BLaER1 (cell line): Measurements from ENCODE around the gene ZBTB18.

Source experiments
- H3K27ac ChIP-seq: shearing (Covaris generic); formaldehyde crosslinking; 2 replicates; pipeline ENCODE4 v1.8.1; 2022
- H3K27me3 ChIP-seq: shearing (Covaris generic); formaldehyde crosslinking; 2 replicates; pipeline ENCODE4 v1.8.1; 2022
- H3K36me3 ChIP-seq: shearing (Covaris generic); formaldehyde crosslinking; 2 replicates; pipeline ENCODE4 v1.8.1; 2022
- H3K4me1 ChIP-seq: shearing (Covaris generic); formaldehyde crosslinking; 2 replicates; pipeline ENCODE4 v1.8.1; 2022
- H3K4me2 ChIP-seq: shearing (Covaris generic); formaldehyde crosslinking; 2 replicates; pipeline ENCODE4 v1.8.1; 2022
- H3K4me3 ChIP-seq: shearing (Covaris generic); formaldehyde crosslinking; 2 replicates; pipeline ENCODE4 v1.8.1; 2022
- H3K9ac ChIP-seq: shearing (Covaris generic); formaldehyde crosslinking; 2 replicates; pipeline ENCODE4 v1.8.1; 2022
- H3K9me3 ChIP-seq: shearing (Covaris generic); formaldehyde crosslinking; 2 replicates; pipeline ENCODE4 v1.8.1; 2022
- H4K20me1 ChIP-seq: shearing (Covaris generic); formaldehyde crosslinking; 2 replicates; pipeline ENCODE4 v1.8.1; 2022
- Cebpa-rat ChIP-seq: shearing (Covaris generic); IDR thresholded peaks from 2 replicates; pipeline ENCODE4 v1.8.1; 2022

Gene ZBTB18

DNA sequence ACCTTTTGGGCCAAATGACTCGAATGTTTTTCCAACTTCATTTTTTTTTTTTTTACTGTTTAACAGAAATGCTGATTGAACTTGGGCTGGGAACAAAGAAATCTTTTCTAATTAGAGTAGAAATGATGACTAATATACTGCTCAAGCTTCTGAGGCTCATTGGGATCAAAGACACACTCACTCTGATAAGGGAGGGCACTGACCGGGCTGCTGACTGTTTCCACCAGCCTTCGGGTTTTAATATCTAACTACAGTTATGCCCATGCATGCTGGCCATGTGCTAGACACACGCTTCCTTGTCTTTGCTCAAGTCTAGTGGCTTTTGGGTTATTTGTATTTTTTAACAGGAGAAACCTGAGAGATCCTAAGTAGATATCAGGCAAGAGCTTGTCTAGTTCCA, 16.8 kb downstream of the ZBTB18 start:
- H3K36me3 ChIP-seq, result no peaks in the 10 kb centered on the region
- no peak overlapping the region for H3K4me3 ChIP-seq
- H3K4me1 ChIP-seq, result peaks cover 5% of the 10 kb centered on the region
- no peak overlapping the region for H3K9ac ChIP-seq
- no peak overlapping the region for H3K27ac ChIP-seq
- H3K4me2 ChIP-seq, result no peak overlapping the region
- no peaks in the 10 kb centered on the region for H3K9me3 ChIP-seq
- no peak for TF ChIP-seq Cebpa-rat
- H3K27me3 ChIP-seq, result no peaks in the 10 kb centered on the region
- H4K20me1 ChIP-seq, result no peaks in the 10 kb centered on the region

DNA sequence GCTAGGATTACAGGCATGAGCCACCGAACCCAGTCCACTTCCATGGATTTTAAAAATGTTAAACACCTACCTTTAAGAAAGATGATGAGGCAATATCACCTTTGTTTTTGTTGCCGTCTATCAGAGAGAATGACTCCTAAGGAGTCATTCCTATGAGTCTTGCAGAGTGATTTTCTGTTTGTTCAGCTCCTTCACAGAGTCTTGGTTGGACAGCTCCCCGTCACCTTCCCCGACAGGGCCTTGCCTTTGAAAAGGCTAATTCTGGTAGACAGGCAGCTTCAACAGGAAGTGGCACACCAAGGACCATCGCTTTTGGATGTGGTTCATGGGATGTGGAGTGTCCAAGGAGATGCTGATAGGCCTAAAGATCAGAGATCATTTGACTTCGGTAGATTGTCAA, 17.5 kb downstream of the ZBTB18 start:
- Histone ChIP-seq H3K4me2 (peak overlapping the region; percentile 20; the same call in 1 of the 2 replicates), H4K20me1 (no peaks in the 10 kb centered on the region), H3K27ac (no peak overlapping the region)

DNA sequence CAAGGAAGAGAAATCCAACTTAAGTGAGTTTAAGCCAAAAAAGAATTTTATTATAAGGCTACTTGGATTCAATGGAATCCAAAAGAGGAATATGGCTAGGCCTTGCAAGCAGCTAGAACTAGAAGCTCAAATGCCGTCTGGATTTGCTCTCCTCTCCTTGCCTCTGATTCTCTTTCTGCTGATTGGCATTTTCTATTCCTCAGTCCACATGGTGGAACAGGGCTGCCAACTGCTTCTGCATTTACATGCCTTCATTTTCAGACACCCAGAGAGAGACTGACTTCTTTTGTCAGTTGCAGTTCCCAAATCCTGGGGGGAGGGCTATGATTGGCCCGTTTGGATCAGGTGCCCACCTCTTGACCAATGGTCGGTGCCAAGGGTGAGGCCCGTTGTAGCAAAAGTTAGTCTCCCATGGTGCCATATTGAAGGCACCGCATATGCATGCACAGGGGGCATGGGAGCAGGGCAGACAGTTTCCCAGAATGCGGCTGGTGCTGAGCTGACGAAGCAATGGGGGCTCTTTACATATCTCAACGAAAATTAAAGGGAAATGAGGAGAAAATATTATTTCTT, 18.3 kb downstream of the ZBTB18 start:
- Histone ChIP-seq H3K9me3 (no peaks in the 10 kb centered on the region), H3K4me3 (no peak overlapping the region), H3K9ac (no peak overlapping the region), H4K20me1 (no peaks in the 10 kb centered on the region), H3K27ac (no peak overlapping the region), H3K4me2 (no peak overlapping the region), H3K27me3 (no peaks in the 10 kb centered on the region), H3K36me3 (no peaks in the 10 kb centered on the region), H3K4me1 (peaks cover 11% of the 10 kb centered on the region)
- TF ChIP-seq Cebpa-rat, result no peak

More for the DNA sequence above, 17.5 kb downstream of the ZBTB18 start:
- no peaks in the 10 kb centered on the region for H3K27me3 ChIP-seq
- H3K36me3 ChIP-seq, result no peaks in the 10 kb centered on the region
- no peak overlapping the region for H3K9ac ChIP-seq
- H3K4me1 ChIP-seq, result peaks cover 5% of the 10 kb centered on the region
- no peak overlapping the region for H3K4me3 ChIP-seq
- no peaks in the 10 kb centered on the region for H3K9me3 ChIP-seq
- no peak for TF ChIP-seq Cebpa-rat

DNA sequence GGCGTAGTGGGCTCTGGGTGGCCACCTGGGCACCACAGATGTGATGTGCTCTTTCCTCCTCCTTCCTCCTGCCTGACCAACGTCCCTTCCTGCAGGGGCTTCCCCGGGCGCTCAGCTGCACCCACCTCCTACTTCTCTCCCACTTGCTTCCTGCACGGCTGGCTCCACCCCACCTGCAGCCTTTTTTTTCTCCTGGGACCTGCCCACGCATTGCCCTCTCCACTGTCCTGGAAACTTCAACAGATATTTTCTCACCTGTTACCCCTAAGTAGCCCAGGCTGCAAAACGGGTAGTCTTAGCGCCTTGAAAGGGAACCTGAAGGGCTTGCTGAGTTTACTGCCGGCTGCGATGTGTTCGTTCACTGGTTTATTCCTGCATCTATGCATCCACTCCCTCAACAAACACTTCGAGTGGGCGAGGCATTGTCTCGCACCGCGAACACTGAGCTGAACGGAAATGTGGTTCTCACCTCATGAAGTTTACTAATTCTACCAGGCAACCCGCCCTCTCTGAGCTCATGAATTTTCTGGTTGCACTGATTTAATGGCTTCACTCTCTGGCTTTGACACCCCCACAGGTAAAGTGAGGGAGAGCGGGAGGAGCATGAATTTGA, 23.6 kb downstream of the ZBTB18 start:
- no peaks in the 10 kb centered on the region for H3K36me3 ChIP-seq
- H3K4me2 ChIP-seq, result peak overlapping the region; percentile 80
- no peak overlapping the region for H3K9ac ChIP-seq
- no peak for TF ChIP-seq Cebpa-rat
- no peak overlapping the region for H3K4me3 ChIP-seq
- H3K4me1 ChIP-seq, result peaks cover 29% of the 10 kb centered on the region
- no peaks in the 10 kb centered on the region for H3K27me3 ChIP-seq
- no peaks in the 10 kb centered on the region for H3K9me3 ChIP-seq
- H3K27ac ChIP-seq, result no peak overlapping the region
- H4K20me1 ChIP-seq, result no peaks in the 10 kb centered on the region

DNA sequence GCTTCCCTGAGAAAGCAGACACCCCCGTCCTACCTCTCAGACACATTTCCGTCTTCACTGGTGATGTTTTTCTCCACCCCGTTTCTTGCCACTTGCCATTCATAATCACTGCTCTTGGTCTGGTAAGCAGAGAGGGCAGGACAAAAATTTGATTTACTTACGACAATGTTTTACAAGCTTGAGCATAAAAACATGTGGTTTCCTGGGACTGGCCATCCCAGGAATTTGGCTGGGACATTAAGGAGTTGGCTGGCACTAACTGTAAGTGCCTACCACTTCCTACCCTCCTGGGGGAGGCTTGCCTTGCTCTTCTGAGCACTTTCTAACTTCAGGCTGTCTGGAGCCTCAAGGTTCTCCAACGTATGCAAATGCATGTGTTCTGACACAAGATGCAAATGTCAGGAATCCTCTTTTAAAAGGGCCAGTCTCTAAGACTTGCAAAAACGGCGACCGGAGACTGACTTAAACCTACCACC, 24.2 kb downstream of the ZBTB18 start:
- peaks cover 29% of the 10 kb centered on the region for H3K4me1 ChIP-seq
- H3K36me3 ChIP-seq, result no peaks in the 10 kb centered on the region
- no peak overlapping the region for H3K4me3 ChIP-seq
- no peak for TF ChIP-seq Cebpa-rat
- H3K9ac ChIP-seq, result no peak overlapping the region
- H3K4me2 ChIP-seq, result peak overlapping the region; percentile 80
- H3K9me3 ChIP-seq, result no peaks in the 10 kb centered on the region
- H3K27ac ChIP-seq, result no peak overlapping the region
- H3K27me3 ChIP-seq, result no peaks in the 10 kb centered on the region
- no peaks in the 10 kb centered on the region for H4K20me1 ChIP-seq

DNA sequence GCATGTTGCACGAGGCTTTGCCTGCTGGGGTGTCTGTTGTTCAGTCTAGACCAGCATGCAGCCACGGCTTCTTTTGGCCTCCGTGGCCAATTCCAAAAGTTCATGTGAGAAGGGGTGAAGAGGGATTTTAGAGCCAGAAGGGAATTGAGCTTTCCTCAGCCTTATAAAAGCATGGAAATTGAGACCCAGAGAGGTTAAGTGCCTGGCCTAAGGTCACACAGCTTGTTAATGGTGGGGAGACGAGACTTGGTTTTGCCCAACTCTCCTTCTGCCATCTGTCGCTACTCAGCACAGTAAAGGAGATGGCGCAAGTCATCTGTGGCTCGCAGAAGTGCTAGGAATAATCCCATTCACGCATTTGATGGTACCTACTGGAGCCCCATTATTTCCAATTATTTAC, 25.7 kb downstream of the ZBTB18 start:
- H3K9ac ChIP-seq, result no peak overlapping the region
- no peak overlapping the region for H3K27ac ChIP-seq
- H3K9me3 ChIP-seq, result no peaks in the 10 kb centered on the region
- H3K27me3 ChIP-seq, result no peaks in the 10 kb centered on the region
- H3K36me3 ChIP-seq, result no peaks in the 10 kb centered on the region
- no peak overlapping the region for H3K4me3 ChIP-seq
- TF ChIP-seq Cebpa-rat, result no peak
- H4K20me1 ChIP-seq, result no peaks in the 10 kb centered on the region
- no peak overlapping the region for H3K4me2 ChIP-seq
- peaks cover 29% of the 10 kb centered on the region for H3K4me1 ChIP-seq

DNA sequence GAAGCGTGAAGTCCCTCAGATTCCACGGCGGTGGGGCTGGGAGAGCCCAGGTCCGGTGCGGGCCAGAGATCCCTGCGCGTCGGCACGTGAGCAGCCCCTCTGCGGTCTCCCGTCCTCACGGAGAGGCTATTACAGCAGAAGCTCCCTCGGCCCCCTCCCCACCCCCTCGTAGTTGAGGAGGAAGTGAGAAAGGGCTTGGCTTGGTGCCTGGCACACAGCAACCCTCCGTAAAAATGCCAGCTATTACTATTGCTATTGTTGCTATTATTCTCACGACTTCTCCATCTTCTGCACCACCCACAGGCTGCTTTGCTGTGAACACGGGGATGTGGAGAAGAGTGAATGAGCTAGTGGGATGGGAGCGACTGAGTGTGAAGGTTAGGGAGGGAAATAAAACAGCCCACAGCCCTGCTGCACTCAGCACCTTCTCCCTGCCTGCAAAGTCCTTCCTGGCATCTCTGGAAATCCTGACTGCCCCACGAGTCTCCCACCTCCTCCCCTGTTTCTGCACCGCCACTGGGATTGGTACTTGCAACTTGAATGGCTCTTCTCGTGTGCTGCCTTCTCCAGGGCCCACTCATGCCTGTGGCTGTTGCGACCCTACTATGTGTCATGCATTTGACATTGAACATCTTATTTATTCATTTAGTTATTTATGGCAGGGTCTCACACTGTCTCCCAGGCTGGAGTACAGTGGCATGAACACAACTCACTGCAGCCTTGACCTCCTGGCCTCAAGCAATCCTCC, 26.6 kb downstream of the ZBTB18 start:
- peaks cover 29% of the 10 kb centered on the region for H3K4me1 ChIP-seq

DNA sequence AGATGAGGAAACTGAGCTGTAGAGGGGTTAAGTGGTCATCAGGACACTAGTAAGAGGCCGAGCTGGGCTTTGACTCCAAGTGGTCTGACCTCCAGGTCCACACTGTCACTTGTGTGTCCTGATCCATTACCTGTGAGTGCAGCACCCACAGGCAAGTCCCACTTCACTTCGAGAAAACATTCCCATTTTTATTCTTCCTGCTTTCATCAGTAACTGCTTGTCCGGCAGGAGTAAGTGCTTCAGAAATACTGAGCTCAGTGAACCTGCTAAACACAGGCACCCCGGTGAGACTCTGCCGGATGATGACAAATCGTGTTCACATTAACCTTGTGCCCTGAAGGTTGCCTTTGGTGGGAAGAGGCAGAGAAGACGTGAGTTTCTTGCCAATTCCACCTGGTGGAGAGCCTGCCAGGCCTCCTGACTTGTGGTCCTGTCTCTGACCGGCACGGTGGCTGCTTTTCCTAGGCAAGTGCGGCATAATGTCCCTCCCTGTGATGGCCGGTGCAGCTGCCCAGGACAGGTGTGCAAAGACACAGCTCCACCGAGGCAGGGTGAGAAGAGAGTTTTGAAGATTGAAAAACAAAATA, 29.4 kb downstream of the ZBTB18 start:
- H3K27ac ChIP-seq, result no peak overlapping the region
- H3K27me3 ChIP-seq, result no peaks in the 10 kb centered on the region
- H3K4me1 ChIP-seq, result peaks cover 13% of the 10 kb centered on the region
- no peaks in the 10 kb centered on the region for H3K9me3 ChIP-seq
- no peak overlapping the region for H3K9ac ChIP-seq
- no peak overlapping the region for H3K4me3 ChIP-seq
- TF ChIP-seq Cebpa-rat, result no peak
- no peaks in the 10 kb centered on the region for H4K20me1 ChIP-seq
- H3K36me3 ChIP-seq, result no peaks in the 10 kb centered on the region
- H3K4me2 ChIP-seq, result no peak overlapping the region

More for the DNA sequence above, 26.6 kb downstream of the ZBTB18 start:
- H4K20me1 ChIP-seq, result no peaks in the 10 kb centered on the region
- no peak overlapping the region for H3K4me3 ChIP-seq
- H3K9ac ChIP-seq, result no peak overlapping the region
- no peaks in the 10 kb centered on the region for H3K9me3 ChIP-seq
- no peaks in the 10 kb centered on the region for H3K36me3 ChIP-seq
- no peaks in the 10 kb centered on the region for H3K27me3 ChIP-seq
- H3K4me2 ChIP-seq, result peak overlapping the region; percentile 13; the same call in 1 of the 2 replicates
- no peak overlapping the region for H3K27ac ChIP-seq
- TF ChIP-seq Cebpa-rat, result no peak

DNA sequence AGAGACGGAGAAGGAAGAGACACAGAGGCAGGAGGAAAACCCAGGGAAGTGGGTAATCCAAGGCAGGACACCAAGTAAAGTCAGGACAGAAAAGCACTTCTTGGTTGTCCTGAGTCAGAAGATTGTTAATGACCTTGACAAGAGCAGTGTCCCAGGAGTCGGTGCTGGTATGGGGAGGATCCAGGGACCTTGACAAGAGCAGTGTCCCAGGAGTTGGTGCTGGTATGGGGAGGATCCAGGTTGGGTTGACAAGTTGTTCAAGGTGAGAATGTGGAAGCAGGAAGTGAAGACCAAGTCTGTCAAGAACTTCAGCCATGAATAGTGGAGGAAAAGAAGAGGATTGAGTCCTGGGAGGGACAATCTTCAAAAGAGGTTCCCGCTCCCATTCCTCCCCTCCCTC, 31.9 kb downstream of the ZBTB18 start:
- Histone ChIP-seq H3K4me2 (no peak overlapping the region), H3K9me3 (peaks cover 9% of the 10 kb centered on the region), H3K4me3 (no peak overlapping the region), H3K4me1 (0 out of 2 replicates have a peak, but pooled peaks cover 3% of the 10 kb centered on the region), H3K27me3 (no peaks in the 10 kb centered on the region), H3K9ac (no peak overlapping the region), H3K36me3 (no peaks in the 10 kb centered on the region), H4K20me1 (no peaks in the 10 kb centered on the region), H3K27ac (no peak overlapping the region)
- no peak for TF ChIP-seq Cebpa-rat

DNA sequence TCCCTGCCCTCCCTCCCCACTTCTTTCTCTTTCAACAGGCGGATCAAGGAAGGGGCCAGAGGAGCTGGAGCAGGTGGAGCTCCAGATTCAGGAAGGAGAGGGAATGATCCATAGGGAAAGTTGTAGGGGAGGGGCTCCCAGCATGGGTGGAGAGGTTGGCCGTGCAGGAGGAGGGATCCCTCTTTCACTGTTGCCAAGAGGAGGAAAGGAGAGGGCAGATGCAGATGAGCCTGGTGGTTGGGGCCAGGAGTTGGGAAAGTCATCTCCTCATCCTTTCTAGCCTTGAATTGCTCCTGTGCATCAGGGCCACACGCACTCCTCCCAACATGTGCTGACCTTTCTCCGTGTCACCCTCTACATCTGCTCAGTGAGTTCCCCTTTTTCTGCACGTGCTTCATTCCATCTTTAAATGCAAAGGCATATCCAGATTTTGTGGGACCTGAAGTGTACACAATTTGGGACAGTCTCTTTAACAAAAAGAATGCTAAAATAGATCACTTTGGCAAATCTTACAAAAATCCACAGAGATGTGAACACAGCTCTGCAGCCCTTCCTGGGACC, 32.4 kb downstream of the ZBTB18 start:
- TF ChIP-seq Cebpa-rat, result no peak
- H4K20me1 ChIP-seq, result no peaks in the 10 kb centered on the region
- no peaks in the 10 kb centered on the region for H3K36me3 ChIP-seq
- no peak overlapping the region for H3K9ac ChIP-seq
- no peak overlapping the region for H3K27ac ChIP-seq
- no peak overlapping the region for H3K4me3 ChIP-seq
- H3K9me3 ChIP-seq, result peaks cover 9% of the 10 kb centered on the region
- no peaks in the 10 kb centered on the region for H3K27me3 ChIP-seq
- H3K4me2 ChIP-seq, result no peak overlapping the region
- 0 out of 2 replicates have a peak, but pooled peaks cover 5% of the 10 kb centered on the region for H3K4me1 ChIP-seq
